GM19043 (cell line): Measurements from ENCODE around the gene CELSR1.
"Not testable (repeated sequence)": the region's sequence is repeated elsewhere in the genome, so short reads cannot be mapped to it uniquely, and the experiment has no call there.

Experiments used
- ATAC-seq: cut with Tn5 transposase; IDR thresholded peaks from one replicate; pipeline ENCODE4 v1.9.1; 2021; ENCODE audit warnings: low read depth; ENCODE audit not compliant: unreplicated experiment

Gene CELSR1

GRCh38 chr22:46317646-46318045 lies 219.8 kb downstream of the CELSR1 start:
- ATAC-seq = no peak

GRCh38 chr22:46315976-46316375 lies 221.4 kb downstream of the CELSR1 start:
- no peak for ATAC-seq

GRCh38 chr22:46312848-46313247 lies 224.6 kb downstream of the CELSR1 start:
- ATAC-seq = not testable (repeated sequence)

- ATAC-seq = no peak
Observed at GRCh38 chr22:46312056-46312455, 225.4 kb downstream of the CELSR1 start.
